ENCODE results near the gene TTC38. TPM values are rescaled to one million over a fixed set of nuclear protein-coding genes. Genes with fewer than 3 reads are reported as not detected.

Gene TTC38
- total RNA-seq, 1 experiment from 2014 or later = 31.5 TPM

DNA sequence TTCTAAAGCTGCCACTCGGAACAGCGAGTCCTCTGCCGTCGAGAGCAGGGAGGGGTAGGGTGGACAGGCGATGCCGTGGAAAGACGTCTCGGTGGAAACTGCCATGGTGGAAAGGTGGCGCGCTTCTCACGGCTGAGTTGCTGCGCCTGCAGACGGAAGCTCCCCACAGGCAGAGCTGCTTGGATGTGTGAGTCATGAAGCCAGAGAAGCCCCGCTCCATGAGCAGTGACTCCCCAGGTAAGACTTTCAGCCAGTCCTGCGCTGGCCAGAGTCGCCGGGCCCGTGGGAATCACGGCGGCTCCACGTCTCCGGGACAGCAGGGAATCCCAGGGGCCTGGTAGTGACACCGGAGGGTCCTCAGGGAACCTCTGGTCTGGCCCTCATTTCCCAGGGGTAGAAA lies 63.7 kb downstream of the TTC38 start:
- no peak overlapping the region for H2BK15ac ChIP-seq (ENCODE audit: low read depth, low read length)
- no peak overlapping the region for H3K23ac ChIP-seq (ENCODE audit: insufficient read length, low read depth, low read length)
- Mint-ChIP-seq H3K27me3 (ENCODE audit: low read depth) (no peaks in the 10 kb centered on the region), H3K9me3 (no peaks in the 10 kb centered on the region; a peak in 2 of 5 replicates), H3K4me1 (peaks cover 10 to 17% of the 10 kb centered on the region in 2 experiments), H3K4me3 (no peak overlapping the region), H3K36me3 (ENCODE audit: insufficient read depth in 1 of 3, low read depth in 3 of 3) (peaks cover 15 to 59% (median 34%) of the 10 kb centered on the region in 3 experiments), H3K27ac (peak overlapping the region in 1 of 3 experiments; percentile 83; a peak in 1 of 7 replicates)
- no peak overlapping the region for H3K27ac ChIP-seq (ENCODE audit: insufficient read length, low read depth, low read length)
- no peak overlapping the region for H3K9ac ChIP-seq (ENCODE audit: extremely low read depth, insufficient read length, low read length)
- no peak overlapping the region for H4K91ac ChIP-seq (ENCODE audit: insufficient read length, low read depth, low read length)
- H2AFZ ChIP-seq (ENCODE audit: low read length) = no peak overlapping the region
- no peak overlapping the region for H2BK120ac ChIP-seq (ENCODE audit: low read depth, low read length, poor library complexity, severe bottlenecking)
- H4K8ac ChIP-seq (replicated peaks; ENCODE audit: insufficient read length, low read depth, low read length) = no peak overlapping the region
- no peak overlapping the region for H2BK12ac ChIP-seq (ENCODE audit: insufficient read length, low read depth, low read length)
- H3K14ac ChIP-seq (ENCODE audit: insufficient read depth, low read length) = no peak overlapping the region
- no peak overlapping the region for H4K5ac ChIP-seq (ENCODE audit: insufficient read length, low read depth, low read length)
- no peak for DNase-seq
- no peak overlapping the region for H3K18ac ChIP-seq (ENCODE audit: insufficient read length, low read depth, low read length)
- H3K4me2 ChIP-seq (ENCODE audit: insufficient read depth, insufficient read length, low read length) = no peak overlapping the region
- H3K4ac ChIP-seq (ENCODE audit: low read depth, low read length) = no peak overlapping the region
- no peaks in the 10 kb centered on the region for H3K9me3 ChIP-seq (ENCODE audit: control insufficient read depth, low read depth, low read length)
- peaks cover 10% of the 10 kb centered on the region for H3K23me2 ChIP-seq (ENCODE audit: insufficient read length, low read depth, low read length, poor library complexity, severe bottlenecking)
- TF ChIP-seq, protein P1, sequence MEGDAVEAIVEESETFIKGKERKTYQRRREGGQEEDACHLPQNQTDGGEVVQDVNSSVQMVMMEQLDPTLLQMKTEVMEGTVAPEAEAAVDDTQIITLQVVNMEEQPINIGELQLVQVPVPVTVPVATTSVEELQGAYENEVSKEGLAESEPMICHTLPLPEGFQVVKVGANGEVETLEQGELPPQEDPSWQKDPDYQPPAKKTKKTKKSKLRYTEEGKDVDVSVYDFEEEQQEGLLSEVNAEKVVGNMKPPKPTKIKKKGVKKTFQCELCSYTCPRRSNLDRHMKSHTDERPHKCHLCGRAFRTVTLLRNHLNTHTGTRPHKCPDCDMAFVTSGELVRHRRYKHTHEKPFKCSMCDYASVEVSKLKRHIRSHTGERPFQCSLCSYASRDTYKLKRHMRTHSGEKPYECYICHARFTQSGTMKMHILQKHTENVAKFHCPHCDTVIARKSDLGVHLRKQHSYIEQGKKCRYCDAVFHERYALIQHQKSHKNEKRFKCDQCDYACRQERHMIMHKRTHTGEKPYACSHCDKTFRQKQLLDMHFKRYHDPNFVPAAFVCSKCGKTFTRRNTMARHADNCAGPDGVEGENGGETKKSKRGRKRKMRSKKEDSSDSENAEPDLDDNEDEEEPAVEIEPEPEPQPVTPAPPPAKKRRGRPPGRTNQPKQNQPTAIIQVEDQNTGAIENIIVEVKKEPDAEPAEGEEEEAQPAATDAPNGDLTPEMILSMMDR (conservative IDR thresholded peaks at IDR 0.05) = no peak
- no peaks in the 10 kb centered on the region for H3K4me1 ChIP-seq (ENCODE audit: insufficient read depth, low read length)
- H3T11ph ChIP-seq (ENCODE audit: low read length) = no peak overlapping the region
- no peak overlapping the region for H3K56ac ChIP-seq (ENCODE audit: insufficient read length, low read depth, low read length)
- WGBS (ENCODE audit: extremely low coverage, insufficient read length, low lambda C conversion rate) = no CpG with 5 or more reads among the region's 23 CpGs
- no peak overlapping the region for H2BK5ac ChIP-seq (ENCODE audit: insufficient read length, low read length)
- no peaks in the 10 kb centered on the region for H3K27me3 ChIP-seq (ENCODE audit: insufficient read depth, low read length)
- no peak overlapping the region for H2BK20ac ChIP-seq (ENCODE audit: low read depth, low read length, poor library complexity, severe bottlenecking)
- H3K79me1 ChIP-seq (ENCODE audit: insufficient read depth, low read depth, low read length, poor library complexity, severe bottlenecking) = peaks cover under 1% of the 10 kb centered on the region
- H3K79me2 ChIP-seq (ENCODE audit: insufficient read depth, low read length) = no peaks in the 10 kb centered on the region; the same call in 1 of the 2 replicates
- H2AK5ac ChIP-seq (ENCODE audit: insufficient read length, low read length) = no peak overlapping the region
- H4K20me1 ChIP-seq (ENCODE audit: control insufficient read depth, insufficient read depth, insufficient read length) = no peaks in the 10 kb centered on the region

Data from H9 (cell line).